NCI-H2107 (cell line): ENCODE data around the gene STK24.

Source experiments
- DNase-seq: peaks from one replicate; lab custom pipeline; 2025; lab: John Stamatoyannopoulos, UW

STK24 gene

GRCh38 chr13:98473135-98473787 is 103.6 kb downstream of the STK24 start:
- DNase-seq: no peak

DNA sequence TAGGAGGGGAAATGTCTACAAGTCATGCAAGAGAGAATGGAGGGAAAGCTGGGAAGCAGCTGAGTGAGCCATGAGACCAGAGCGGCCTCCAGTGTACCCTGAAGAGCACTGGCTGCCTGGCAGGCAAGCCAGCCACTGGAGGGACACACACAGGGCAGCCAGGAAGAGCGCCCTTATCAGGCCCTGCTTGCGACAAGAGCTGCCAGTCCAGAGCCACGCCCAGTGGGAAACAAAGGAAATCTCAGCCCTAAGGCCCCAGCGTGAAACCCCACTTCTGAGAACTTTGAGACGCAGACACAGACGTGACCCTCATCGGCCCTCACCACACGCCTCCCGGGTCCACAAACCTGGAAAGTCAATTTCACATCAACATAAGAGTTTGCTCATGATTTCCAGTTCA is 105.0 kb downstream of the STK24 start:
- no peak for DNase-seq

- DNase-seq: no peak
These were observed 106.0 kb downstream of the STK24 start for GRCh38 chr13:98470920-98471319.

GRCh38 chr13:98468929-98469328 is 108.0 kb downstream of the STK24 start:
- DNase-seq: no peak

DNA sequence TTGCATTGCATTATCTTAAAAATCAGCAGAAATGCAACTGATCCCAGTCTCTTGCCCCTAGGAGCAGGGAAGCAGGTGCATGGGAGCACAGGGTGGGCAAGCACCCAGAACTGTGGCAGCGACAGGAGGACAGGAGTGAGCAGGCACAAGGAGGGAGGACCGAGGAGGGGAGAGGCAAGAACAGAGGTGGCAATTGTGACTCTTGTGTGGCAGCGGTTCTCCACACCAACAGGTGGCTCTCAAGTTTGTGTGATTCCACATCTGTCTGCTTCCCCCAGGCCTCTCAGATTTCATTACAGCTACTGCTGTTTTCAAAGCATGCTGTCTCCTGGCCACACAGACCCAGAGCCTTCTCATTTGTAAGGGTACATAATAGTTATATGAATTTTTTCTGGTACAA is 108.5 kb downstream of the STK24 start:
- no peak for DNase-seq

DNA sequence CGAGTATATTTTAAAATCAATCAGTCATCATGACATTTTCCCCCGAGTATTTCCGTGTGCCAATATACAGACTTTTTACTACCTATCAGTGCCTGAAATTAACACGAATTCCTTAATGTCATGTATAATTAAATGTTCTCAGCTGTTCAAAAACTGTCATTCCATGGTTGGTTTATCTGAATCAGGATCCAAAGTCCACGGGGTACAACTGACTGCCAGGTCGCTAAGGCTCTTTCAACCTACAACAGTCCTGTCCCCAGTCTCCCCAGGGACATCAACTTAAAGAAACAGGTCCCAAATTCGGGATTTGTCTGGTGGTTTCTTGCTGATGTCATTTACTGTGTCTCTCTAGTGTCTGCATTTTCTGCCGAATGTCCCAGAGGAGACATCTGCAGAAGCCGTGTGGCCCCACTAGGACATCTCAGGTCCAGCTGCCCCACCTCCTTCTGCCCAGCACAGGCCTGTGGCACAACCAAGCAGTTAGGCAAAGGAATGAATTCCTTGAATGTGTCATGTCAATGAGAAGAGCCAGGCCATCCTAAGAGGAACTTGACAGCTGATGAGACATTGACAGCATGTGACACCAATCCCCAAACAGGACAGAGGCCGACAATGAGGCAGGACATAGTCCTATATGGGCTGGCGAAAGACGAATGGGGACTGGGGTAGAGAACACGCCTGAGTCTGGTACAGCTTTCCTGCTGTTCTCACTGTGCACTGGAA is 109.5 kb downstream of the STK24 start:
- no peak for DNase-seq

DNA sequence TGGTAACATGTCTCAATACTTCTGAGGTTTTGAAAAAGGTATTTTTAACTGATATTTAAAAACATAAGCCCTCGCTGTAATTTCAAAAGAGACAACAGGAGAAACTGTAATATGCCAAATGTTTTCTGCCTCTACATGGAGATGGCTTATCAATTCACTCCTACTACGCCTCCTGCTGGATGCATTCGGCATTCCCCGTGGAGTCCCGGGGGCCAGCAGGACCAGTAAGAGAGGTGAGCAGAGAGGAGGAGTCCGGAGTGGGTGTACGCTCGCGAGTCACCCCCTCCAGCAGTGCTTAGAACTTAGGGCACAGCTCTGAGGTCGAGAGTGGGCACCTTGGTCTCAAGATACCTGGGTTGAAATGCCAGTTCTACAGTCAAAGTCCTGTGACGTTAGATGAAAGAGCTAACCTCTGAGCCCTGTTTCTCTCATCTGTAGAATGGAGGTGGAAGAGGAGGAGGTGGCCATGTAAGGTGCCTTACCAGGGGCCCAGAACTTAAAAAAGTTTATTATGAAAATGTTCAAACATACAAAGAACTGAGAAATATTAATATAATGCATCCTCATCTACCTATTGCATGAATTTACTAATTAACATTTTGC is 110.2 kb downstream of the STK24 start:
- DNase-seq: no peak

GRCh38 chr13:98462946-98463345 is 114.0 kb downstream of the STK24 start:
- DNase-seq: no peak

- DNase-seq: no peak
These were observed 114.5 kb downstream of the STK24 start for GRCh38 chr13:98462241-98462882.

GRCh38 chr13:98461486-98462240 is 115.2 kb downstream of the STK24 start:
- no peak for DNase-seq

GRCh38 chr13:98460516-98460915 is 116.4 kb downstream of the STK24 start:
- no peak for DNase-seq

DNA sequence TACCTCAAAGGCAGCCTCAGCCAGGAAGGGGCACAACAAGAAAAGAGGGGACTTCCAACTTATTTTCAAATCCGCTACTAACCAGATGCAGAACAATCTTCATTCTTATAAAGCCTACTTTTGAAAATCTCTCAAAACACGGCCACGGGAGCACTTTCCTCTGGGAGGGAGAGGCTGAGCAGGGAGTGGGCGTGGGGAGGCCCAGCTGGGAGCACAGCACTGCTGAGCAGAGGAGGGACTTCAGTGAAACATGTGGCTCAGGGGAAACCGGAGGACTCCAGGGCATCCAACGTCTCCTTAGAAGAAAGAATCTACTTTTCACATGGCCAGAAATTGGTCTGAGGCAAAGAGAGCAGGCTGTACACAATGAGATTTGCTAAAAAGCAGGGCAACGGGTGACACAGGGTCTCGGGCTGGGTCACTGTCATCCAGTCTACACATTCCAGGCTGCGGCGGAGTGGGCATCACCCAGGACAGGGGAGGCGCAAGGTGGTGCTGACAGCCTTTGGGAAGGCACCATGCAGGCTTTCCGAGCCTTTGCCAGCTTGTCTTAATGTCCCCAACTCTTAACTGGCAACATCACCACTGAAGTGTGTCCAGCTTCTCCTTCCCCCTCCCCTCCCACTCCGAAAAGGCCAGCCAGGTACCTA is 117.1 kb downstream of the STK24 start:
- DNase-seq: no peak

- no peak for DNase-seq
These were observed 117.7 kb downstream of the STK24 start for GRCh38 chr13:98459171-98459681.

DNA sequence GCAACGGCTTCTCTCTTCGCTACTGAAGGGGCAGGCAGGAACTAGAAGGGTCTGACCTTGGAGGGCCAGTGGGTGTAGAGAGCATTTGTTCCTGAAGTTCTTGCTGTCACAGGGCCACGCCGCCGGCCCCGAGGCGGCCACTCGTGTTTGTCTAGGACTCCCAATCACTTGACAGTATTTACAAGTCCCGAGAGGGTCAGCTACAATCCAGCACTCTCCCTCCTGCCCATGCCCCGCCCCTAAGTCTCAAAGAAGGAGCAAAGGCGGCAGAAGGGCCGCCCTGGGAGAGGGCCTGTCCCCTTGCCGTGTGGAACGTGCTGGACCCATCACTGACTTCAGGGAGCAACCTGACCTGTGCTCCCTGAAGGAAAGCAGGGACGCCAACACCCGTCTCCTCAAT is 118.5 kb downstream of the STK24 start:
- DNase-seq: no peak

- DNase-seq: no peak
These were observed 119.9 kb downstream of the STK24 start for GRCh38 chr13:98457053-98457452.

DNA sequence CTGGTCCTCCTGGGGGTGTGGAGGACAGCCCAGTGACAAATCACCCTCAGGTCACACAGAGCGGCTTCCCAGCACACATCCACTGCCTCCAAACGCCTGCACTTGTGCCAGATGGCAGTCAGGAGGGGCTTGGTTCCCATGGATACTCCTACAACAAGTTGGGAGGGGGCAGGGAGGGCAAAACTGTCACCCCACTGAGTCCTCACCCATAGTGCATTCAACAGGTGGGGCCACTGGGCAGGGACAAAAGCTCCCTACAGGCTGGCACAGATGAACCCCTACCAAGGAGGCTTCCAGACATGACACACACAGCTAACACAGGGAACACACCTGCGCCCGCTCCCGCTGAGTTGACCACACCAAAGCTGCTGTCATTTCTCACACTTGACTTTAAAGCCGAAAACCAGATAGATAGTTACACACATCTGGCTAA is 120.5 kb downstream of the STK24 start:
- no peak for DNase-seq

DNA sequence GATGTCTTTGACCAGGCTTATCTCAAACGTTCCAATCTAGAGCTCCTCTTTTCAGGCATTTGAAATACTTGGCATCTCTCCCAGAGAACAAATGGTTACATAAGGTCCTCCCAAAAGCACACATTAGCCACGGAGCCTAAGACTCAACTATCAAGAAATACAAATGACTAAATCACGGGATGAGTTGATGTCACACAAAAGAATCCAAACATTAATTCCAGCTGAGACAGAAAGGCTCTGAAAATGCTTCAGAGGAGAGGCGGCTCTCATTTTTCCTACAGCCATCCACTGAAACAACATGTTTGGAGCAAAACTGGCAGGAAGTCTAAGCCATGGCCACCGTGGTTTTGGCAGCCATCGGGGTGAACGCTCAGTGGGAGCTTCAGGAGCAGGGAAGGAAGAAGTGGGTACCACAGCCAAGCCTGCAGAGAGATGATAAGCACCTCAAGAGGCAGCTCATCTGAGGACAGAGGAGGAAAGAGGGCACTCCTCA is 122.5 kb downstream of the STK24 start:
- no peak for DNase-seq

DNA sequence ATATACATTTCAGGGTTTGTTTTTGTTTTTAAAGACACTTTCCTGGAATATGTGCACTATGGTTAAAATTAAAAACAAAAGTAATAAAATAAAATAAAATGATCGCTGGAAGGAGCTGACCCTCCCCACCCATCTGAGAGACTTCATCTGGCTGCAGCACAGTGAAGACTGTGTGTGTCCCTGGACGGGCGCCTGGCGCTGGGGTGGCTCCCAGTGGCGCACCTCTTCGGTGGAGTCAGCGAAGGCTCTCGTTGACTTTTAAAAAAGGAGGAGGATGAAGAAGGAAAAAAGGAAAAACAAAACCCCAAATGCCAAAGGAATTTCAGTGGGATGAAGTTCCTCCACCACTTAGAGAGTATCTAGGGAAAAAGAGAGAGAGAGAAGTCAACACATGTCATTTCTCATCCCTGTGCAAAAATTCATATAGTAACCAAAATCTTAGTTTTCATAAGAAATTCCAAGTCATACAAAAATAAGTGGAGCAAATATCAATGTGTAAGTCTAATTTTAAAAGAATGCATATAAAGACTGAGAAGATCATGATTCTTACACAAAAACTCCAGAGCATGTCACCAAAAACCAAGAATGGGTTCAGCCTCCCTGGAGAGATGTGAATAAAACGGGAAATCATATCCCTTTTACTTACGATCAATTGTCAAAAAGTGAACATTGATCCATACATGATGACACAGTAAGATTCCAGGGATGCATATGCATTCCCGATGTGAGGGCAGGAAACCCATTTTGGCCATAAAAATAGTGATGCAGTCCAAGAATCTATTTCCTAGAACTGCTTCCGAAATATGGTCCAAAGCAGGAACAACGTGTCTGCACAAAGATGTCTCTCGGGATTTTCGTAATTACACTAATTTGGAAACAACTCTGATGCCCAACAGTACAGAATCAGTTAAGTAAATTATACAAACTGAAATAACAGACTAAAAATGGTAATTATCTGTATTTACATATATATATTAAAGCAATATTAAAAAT is 123.8 kb downstream of the STK24 start:
- no peak for DNase-seq

DNA sequence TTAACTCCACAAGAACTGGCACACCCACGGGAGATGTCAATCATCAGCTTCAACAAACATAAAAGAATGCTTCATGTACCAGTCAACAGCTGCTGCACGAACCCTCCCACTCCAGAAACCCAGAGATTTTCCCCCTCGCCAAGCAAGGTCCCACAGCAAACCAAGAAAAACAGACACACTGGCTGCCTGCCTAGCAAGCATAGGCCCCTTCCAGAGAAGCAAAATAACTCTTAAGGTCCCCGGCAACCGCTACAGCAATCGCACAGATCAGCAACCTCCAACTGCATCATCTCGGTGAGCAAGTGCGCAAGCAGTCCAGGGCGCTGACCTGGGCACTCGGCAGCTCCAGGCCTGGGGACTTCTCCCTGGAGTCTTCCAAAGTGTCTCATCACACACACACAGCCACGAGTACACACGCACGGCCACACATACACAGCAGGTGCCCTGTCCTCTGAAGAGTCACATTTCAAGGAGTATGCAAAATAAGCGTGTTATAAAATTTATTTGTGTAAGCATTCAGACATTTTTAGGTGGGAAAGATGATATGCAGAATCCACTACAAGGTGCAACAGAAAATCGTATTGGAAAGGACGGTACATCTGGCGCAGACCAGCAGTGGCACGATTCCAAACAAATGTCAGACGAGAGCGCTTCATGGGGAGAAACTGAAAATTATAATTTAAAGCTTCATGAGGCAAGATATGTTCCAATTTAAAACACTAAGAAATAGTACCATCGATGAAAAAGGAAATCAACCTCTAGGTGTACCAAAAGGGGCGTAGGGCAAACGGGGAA is 125.0 kb downstream of the STK24 start:
- DNase-seq: no peak
